ENCODE results near the gene CELSR3. TPM values are rescaled to one million over a fixed set of nuclear protein-coding genes. Genes with fewer than 3 reads are reported as not detected.

Gene CELSR3
- polyA plus RNA-seq, 4 donors: 0.27 to 2.8 (median 1.1) TPM

DNA sequence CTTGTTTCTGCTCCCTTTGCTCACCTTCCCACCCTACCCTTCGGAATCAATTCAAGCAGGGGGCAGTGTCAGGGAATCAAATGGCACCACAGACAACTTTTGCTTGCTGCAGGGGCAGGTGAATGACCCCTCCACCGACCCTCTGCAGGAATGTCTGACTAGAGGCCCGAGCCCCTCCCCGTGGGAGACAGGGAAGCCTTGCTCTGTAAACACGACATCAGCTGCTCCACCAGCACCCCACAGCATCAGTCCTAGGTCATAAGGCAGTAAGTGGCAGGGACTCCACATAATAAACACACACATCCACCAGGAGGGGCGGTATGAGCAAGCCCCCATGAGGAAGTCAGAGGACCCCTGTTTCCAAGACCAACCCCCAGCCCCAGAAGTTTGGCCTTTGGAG lies 25.4 kb downstream of the CELSR3 start:
- Histone ChIP-seq H3K4me1 (ENCODE audit: control insufficient read depth in 3 of 3, insufficient read depth in 2 of 3, low read depth in 1 of 3, low read length in 2 of 3) (peaks cover 0 to 21% (median 3%) of the 10 kb centered on the region in 3 donors), H3K27me3 (ENCODE audit: control insufficient read depth in 3 of 3, insufficient read depth in 3 of 3, low read length in 3 of 3) (no peaks in the 10 kb centered on the region), H3K9me3 (ENCODE audit: control insufficient read depth in 2 of 2, insufficient read depth in 1 of 2, low read depth in 1 of 2, low read length in 1 of 2) (no peaks in the 10 kb centered on the region), H3K36me3 (ENCODE audit: control insufficient read depth in 3 of 3, insufficient read depth in 2 of 3, low read depth in 1 of 3, low read length in 3 of 3) (peaks cover 0 to 20% (median 0%) of the 10 kb centered on the region in 3 donors), H3K27ac (ENCODE audit: low read depth in 1 of 3, low read length in 2 of 3) (no peak overlapping the region), H3K4me3 (ENCODE audit: low read depth in 1 of 3, low read length in 3 of 3) (no peak overlapping the region)
- 57 to 63% (median 62%) methylated on average over 6 of the region's 6 CpGs for WGBS, 3 donors
- no peak for DNase-seq
- FAIRE-seq: no peak

DNA sequence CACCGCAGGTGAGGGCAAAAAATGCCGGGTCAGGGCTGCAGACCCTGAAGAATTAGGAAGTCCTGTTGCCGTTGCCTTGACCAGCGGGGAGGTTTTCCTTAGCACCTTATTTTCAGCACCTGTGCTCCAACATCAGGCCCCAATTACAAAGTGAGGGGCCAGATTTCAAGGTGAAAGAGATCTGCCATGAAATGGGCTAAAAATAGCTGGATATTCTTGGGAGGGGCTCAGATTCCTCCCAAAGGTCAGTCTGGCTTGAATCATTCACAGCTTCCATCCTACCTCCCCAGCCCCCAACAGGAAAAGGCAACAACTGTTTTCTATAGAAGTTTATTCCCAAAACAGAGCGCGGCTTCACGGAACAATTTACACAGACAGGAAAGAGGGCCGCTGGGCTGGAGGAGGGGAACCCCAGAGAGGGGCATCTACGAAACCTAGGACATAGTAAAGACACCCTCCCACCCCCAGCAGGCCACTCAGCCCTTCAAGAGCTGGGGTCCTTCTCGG lies 26.5 kb downstream of the CELSR3 start:
- Histone ChIP-seq H3K27ac (ENCODE audit: low read depth in 1 of 3, low read length in 2 of 3) (peak overlapping the region in 1 of 3 donors; percentile 84), H3K36me3 (ENCODE audit: control insufficient read depth in 3 of 3, insufficient read depth in 2 of 3, low read depth in 1 of 3, low read length in 3 of 3) (peaks cover 0 to 28% (median 0%) of the 10 kb centered on the region in 3 donors), H3K4me3 (ENCODE audit: low read depth in 1 of 3, low read length in 3 of 3) (peak overlapping the region; percentile 55 to 92 (median 80)), H3K9me3 (ENCODE audit: control insufficient read depth in 2 of 2, insufficient read depth in 1 of 2, low read depth in 1 of 2, low read length in 1 of 2) (no peaks in the 10 kb centered on the region), H3K27me3 (ENCODE audit: control insufficient read depth in 3 of 3, insufficient read depth in 3 of 3, low read length in 3 of 3) (no peaks in the 10 kb centered on the region), H3K4me1 (ENCODE audit: control insufficient read depth in 3 of 3, insufficient read depth in 2 of 3, low read depth in 1 of 3, low read length in 2 of 3) (peaks cover 0 to 21% (median 3%) of the 10 kb centered on the region in 3 donors)
- FAIRE-seq (no peak), DNase-seq (no peak)
- 42 to 58% (median 54%) methylated on average over 10 of the region's 10 CpGs for WGBS, 3 donors

DNA sequence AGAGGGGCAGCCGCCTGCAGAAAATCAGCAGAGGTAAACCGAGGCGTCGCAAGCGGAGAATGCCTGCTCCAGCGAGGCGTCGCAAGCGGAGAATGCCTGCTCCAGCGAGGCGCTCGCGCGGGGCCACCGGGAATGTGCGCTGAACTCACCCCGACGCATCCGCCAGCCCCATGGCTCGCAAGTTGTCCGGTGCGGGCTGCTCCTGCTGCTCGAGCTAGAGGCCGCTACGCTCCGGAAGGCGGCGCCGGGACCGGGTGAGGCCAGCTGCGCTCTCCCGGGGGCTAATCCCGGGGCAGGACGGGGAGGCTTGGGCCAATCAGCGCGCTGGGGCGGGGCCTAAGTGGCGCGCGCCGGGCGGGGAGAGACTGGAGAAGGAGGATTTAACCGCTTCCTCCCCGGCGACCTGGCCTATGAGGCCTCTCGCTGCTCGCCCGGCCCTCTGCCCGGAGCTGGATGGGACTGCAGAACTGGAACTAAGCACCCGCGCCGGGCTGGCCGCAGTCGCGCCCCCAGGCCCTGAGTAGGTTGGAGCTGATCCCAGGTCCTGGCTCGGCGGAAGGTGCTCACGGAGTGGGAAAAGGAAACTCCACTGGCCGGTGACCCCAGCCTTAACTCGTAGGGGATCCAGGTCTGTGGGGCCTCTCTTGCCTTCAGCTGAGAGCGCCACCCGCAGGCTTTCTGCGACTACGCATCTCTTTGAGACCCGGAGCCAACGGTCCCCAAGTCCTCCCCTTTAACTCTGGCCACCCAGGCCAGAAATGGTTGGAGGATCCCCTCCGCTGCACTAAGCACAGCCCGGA lies 27.3 kb downstream of the CELSR3 start, which contains the start of gene SLC26A6:
Gene SLC26A6 (minus strand): TSS at position 240 of the 800 bp plus-strand sequence. CDS start 68 bp downstream, at position 172.
- H3K27me3 ChIP-seq (ENCODE audit: control insufficient read depth in 3 of 3, insufficient read depth in 3 of 3, low read length in 3 of 3): no peaks in the 10 kb centered on the region
- H3K9me3 ChIP-seq (ENCODE audit: control insufficient read depth in 2 of 2, insufficient read depth in 1 of 2, low read depth in 1 of 2, low read length in 1 of 2): no peaks in the 10 kb centered on the region
- peak within 1 kb of the TSS in 2 of 3 donors; percentile 69 to 84 for H3K27ac ChIP-seq (ENCODE audit: low read depth in 1 of 3, low read length in 2 of 3)
- DNase-seq (peak; percentile 98 to 99), FAIRE-seq (no peak)
- peak within 1 kb of the TSS; percentile 73 to 92 (median 80) for H3K4me3 ChIP-seq (ENCODE audit: low read depth in 1 of 3, low read length in 3 of 3)
- 0 to 1% (median 1%) methylated on average over 53 to 68 of the region's 68 CpGs for WGBS, 3 donors
- H3K4me1 ChIP-seq (ENCODE audit: control insufficient read depth in 3 of 3, insufficient read depth in 2 of 3, low read depth in 1 of 3, low read length in 2 of 3): peaks cover 0 to 21% (median 3%) of the 10 kb centered on the region in 3 donors
- peaks cover 0 to 32% (median 0%) of the 10 kb centered on the region in 3 donors for H3K36me3 ChIP-seq (ENCODE audit: control insufficient read depth in 3 of 3, insufficient read depth in 2 of 3, low read depth in 1 of 3, low read length in 3 of 3)

DNA sequence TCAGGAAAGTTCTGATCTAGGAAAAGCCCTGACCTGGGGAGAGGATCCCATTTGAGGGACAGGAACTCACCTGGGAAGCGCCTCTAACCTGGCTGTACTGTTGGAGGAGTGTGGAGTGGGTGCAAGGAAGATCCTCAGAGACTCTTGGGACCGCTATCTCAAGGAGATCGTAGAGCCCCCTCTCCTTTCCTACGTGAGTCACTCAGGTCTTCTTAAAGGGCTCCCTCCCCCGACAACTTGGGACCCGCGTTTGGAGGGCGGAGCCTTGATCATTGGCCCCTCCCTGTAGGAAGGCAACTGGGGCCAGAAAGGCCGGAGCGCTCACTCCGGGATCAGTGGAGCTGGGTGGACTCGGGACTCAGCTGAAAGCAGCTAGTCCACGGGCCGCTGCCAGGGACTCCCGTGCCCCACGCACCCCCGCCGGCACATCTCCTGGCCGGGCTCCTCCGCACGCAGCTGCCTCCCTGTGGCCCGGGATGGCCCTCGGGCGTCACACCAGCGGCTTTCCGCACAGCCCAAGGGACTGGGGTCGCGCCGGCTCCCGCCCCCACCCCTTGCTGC lies 27.9 kb downstream of the CELSR3 start:
- Histone ChIP-seq H3K27ac (ENCODE audit: low read depth in 1 of 3, low read length in 2 of 3) (peak overlapping the region in 2 of 3 donors; percentile 65 to 69), H3K27me3 (ENCODE audit: control insufficient read depth in 3 of 3, insufficient read depth in 3 of 3, low read length in 3 of 3) (no peaks in the 10 kb centered on the region), H3K36me3 (ENCODE audit: control insufficient read depth in 3 of 3, insufficient read depth in 2 of 3, low read depth in 1 of 3, low read length in 3 of 3) (peaks cover 0 to 39% (median 0%) of the 10 kb centered on the region in 3 donors), H3K4me3 (ENCODE audit: low read depth in 1 of 3, low read length in 3 of 3) (peak overlapping the region; percentile 73 to 92 (median 80)), H3K4me1 (ENCODE audit: control insufficient read depth in 3 of 3, insufficient read depth in 2 of 3, low read depth in 1 of 3, low read length in 2 of 3) (peaks cover 0 to 21% (median 3%) of the 10 kb centered on the region in 3 donors), H3K9me3 (ENCODE audit: control insufficient read depth in 2 of 2, insufficient read depth in 1 of 2, low read depth in 1 of 2, low read length in 1 of 2) (no peaks in the 10 kb centered on the region)
- DNase-seq (peak; percentile 61), FAIRE-seq (no peak)
- WGBS, 3 donors: 3 to 4% (median 3%) methylated on average over 23 to 30 of the region's 30 CpGs

DNA sequence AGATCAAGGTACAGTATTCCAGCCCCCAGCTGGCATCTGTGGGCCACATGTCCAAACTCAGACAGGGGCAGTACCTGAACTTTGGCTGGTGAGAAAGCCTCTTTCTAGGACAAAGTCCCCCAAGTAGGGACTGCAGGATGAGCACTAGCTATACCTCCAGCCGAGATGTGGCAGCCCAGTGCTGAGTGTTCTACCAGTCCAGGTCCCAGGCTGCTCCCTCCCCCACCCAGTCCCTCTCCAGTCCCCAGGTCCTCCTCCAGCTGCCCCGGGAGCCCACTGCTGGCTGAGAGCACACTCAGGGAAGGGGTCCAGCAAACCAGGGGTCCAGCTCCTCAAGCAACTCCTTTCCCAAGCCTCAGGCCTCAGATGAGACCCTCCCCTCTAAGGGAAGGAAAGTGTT lies 28.9 kb downstream of the CELSR3 start:
- DNase-seq: no peak
- H3K4me1 ChIP-seq (ENCODE audit: control insufficient read depth in 3 of 3, insufficient read depth in 2 of 3, low read depth in 1 of 3, low read length in 2 of 3): peaks cover 0 to 21% (median 3%) of the 10 kb centered on the region in 3 donors
- H3K4me3 ChIP-seq (ENCODE audit: low read depth in 1 of 3, low read length in 3 of 3): no peak overlapping the region
- H3K36me3 ChIP-seq (ENCODE audit: control insufficient read depth in 3 of 3, insufficient read depth in 2 of 3, low read depth in 1 of 3, low read length in 3 of 3): peaks cover 0 to 47% (median 0%) of the 10 kb centered on the region in 3 donors
- FAIRE-seq: no peak
- no peaks in the 10 kb centered on the region for H3K9me3 ChIP-seq (ENCODE audit: control insufficient read depth in 2 of 2, insufficient read depth in 1 of 2, low read depth in 1 of 2, low read length in 1 of 2)
- no peak overlapping the region for H3K27ac ChIP-seq (ENCODE audit: low read depth in 1 of 3, low read length in 2 of 3)
- H3K27me3 ChIP-seq (ENCODE audit: control insufficient read depth in 3 of 3, insufficient read depth in 3 of 3, low read length in 3 of 3): no peaks in the 10 kb centered on the region
- WGBS, 3 donors: 67 to 89% (median 80%) methylated on average over 2 of the region's 2 CpGs

DNA sequence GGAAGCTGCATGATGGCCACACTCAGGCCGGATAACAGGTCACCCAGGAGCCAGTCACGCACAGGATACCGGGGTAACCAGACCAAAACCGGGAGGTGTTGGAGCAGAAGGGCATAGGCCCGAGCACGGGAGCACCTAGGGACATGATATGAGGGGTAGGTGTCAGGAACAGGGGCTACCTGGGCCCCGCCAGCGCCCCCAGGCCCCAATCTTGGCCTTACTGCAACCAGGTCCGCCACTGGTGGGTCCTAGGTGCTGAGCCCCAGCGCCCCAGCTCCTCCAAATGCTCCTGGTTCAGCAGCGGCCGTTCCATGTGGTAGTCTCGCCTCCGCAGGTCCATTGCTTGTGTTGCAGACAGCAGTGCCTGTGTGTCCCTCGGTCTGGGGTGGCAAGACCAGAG lies 29.4 kb downstream of the CELSR3 start:
- H3K4me1 ChIP-seq (ENCODE audit: control insufficient read depth in 3 of 3, insufficient read depth in 2 of 3, low read depth in 1 of 3, low read length in 2 of 3): peaks cover 0 to 21% (median 3%) of the 10 kb centered on the region in 3 donors
- no peak overlapping the region for H3K4me3 ChIP-seq (ENCODE audit: low read depth in 1 of 3, low read length in 3 of 3)
- H3K27me3 ChIP-seq (ENCODE audit: control insufficient read depth in 3 of 3, insufficient read depth in 3 of 3, low read length in 3 of 3): no peaks in the 10 kb centered on the region
- no peak overlapping the region for H3K27ac ChIP-seq (ENCODE audit: low read depth in 1 of 3, low read length in 2 of 3)
- FAIRE-seq (no peak), DNase-seq (no peak)
- H3K36me3 ChIP-seq (ENCODE audit: control insufficient read depth in 3 of 3, insufficient read depth in 2 of 3, low read depth in 1 of 3, low read length in 3 of 3): peaks cover 0 to 52% (median 0%) of the 10 kb centered on the region in 3 donors
- no peaks in the 10 kb centered on the region for H3K9me3 ChIP-seq (ENCODE audit: control insufficient read depth in 2 of 2, insufficient read depth in 1 of 2, low read depth in 1 of 2, low read length in 1 of 2)
- 91 to 97% (median 95%) methylated on average over 15 of the region's 15 CpGs for WGBS, 3 donors

DNA sequence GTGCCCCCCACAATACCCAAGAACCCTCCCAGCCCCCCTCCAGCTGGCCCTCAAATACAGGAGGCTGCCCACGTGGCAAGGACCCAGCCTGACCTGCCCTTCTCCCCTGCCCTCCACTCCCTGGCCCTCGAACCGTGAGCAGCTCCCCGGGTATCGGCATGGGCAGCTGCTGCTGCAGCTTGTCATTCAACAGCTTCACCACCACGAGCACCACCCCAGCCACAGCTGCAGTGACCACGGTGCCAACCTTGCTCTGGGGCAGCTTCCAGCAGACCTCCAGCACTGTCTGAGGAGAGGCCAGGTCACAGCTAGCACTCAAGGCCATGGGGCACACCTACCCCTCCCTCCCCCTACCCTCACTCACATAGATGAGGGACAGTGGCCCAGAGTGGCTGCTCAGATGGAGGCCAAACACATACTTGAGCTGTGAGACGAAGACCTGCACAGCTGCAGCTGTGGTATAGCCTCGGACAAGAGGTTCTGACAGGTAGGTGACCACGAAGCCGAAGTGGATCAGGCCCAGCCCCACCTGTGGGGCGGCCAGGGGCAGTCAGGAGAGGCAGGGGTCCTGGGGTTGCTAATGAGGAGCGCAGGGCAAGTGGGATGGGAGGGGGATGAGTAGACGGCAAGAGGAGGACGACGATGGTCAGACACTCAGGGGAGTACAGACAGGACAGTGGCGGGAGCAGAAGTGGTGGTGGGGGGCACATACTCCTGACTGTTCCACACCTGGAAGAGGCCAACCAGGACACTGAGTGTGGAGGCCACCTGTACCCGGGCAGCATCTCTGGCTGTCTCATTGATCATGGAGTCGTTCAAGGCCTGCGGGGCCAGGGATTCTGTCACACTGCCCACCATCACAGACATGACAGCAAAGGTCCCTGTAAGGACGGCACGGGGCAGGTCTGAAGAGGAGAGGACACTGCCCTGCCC lies 30.9 kb downstream of the CELSR3 start:
- Histone ChIP-seq H3K4me1 (ENCODE audit: control insufficient read depth in 3 of 3, insufficient read depth in 2 of 3, low read depth in 1 of 3, low read length in 2 of 3) (peaks cover 0 to 21% (median 3%) of the 10 kb centered on the region in 3 donors), H3K36me3 (ENCODE audit: control insufficient read depth in 3 of 3, insufficient read depth in 2 of 3, low read depth in 1 of 3, low read length in 3 of 3) (peaks cover 0 to 67% (median 2%) of the 10 kb centered on the region in 3 donors), H3K27me3 (ENCODE audit: control insufficient read depth in 3 of 3, insufficient read depth in 3 of 3, low read length in 3 of 3) (no peaks in the 10 kb centered on the region), H3K9me3 (ENCODE audit: control insufficient read depth in 2 of 2, insufficient read depth in 1 of 2, low read depth in 1 of 2, low read length in 1 of 2) (no peaks in the 10 kb centered on the region), H3K27ac (ENCODE audit: low read depth in 1 of 3, low read length in 2 of 3) (no peak overlapping the region), H3K4me3 (ENCODE audit: low read depth in 1 of 3, low read length in 3 of 3) (no peak overlapping the region)
- 89 to 94% (median 90%) methylated on average over 21 to 22 of the region's 22 CpGs for WGBS, 3 donors
- DNase-seq: no peak
- FAIRE-seq: no peak

Data from small intestine (tissue), 7 donors.